ENCODE measurements around the gene SZT2.

DNA sequence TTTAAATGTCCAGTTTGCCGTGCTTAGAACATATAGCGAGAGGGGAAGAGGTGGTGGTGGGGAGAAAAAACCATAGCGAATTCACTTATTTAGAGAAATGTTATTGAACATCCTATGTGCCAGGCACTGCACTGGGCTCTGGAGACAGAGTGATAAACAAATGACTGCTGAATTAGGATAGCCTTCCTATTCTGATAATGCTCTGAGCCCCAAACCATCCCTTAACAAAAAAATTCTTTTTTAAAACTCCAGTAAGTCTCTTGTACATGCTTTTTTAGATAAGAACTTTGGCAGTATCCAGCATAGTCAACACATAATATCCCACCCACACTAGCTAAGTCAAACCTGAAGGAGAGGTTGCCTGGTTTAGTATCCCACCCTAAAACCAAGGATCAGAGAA lies 8.5 kb downstream of the SZT2 start:
- TF ChIP-seq CTCF (IDR thresholded peaks at IDR 0.05) (no peak), EZH2 (IDR thresholded peaks at IDR 0.05) (no peak)
